OCI-LY3 (cell line): ENCODE measurements around the gene FBXO21.

Experiments used
- EZH2phosphoT487 ChIP-seq: fragments of 200-600 bp; shearing (Covaris generic); IDR thresholded peaks from 2 replicates; pipeline ENCODE4 v1.6.1; 2018; ENCODE audit warnings: antibody characterized with exemption, mixed run types, low read depth
- TF ChIP-seq, protein P1 (sequence below): fragments of 200-600, 300-600 bp; sonication (generic); IDR thresholded peaks from 2 replicates; pipeline ENCODE4 v1.5.1; 2014; ENCODE audit warnings: antibody characterized with exemption, low read length, low read depth

DNA sequence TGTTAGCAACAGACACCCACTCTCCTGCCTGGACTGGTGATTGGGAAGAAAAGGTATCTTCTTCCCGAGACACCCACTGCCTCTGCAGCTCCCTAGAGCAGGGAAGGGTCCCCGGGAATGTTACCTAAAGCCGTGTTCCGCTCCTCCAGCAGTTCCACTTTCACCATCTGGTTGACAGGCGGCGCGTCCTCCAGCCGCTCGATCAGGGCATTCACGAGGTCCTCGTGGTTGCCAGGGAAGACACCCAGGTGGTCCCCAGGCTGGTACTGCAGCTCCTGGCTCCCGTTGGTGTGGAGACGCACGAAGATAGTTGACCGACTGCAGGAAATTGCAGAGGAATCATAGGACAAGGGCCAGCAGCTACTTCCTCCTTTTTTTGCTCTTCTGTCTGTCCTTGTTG is 44.2 kb upstream of the FBXO21 start:
- TF ChIP-seq, protein P1, sequence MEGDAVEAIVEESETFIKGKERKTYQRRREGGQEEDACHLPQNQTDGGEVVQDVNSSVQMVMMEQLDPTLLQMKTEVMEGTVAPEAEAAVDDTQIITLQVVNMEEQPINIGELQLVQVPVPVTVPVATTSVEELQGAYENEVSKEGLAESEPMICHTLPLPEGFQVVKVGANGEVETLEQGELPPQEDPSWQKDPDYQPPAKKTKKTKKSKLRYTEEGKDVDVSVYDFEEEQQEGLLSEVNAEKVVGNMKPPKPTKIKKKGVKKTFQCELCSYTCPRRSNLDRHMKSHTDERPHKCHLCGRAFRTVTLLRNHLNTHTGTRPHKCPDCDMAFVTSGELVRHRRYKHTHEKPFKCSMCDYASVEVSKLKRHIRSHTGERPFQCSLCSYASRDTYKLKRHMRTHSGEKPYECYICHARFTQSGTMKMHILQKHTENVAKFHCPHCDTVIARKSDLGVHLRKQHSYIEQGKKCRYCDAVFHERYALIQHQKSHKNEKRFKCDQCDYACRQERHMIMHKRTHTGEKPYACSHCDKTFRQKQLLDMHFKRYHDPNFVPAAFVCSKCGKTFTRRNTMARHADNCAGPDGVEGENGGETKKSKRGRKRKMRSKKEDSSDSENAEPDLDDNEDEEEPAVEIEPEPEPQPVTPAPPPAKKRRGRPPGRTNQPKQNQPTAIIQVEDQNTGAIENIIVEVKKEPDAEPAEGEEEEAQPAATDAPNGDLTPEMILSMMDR: no peak
- TF ChIP-seq EZH2phosphoT487: no peak
